Measurements from ENCODE around the gene SEH1L. TPM values are rescaled to one million over a fixed set of nuclear protein-coding genes. Genes with fewer than 3 reads are reported as not detected.
A peak's percentile ranks its signal among the peaks of the same experiment; 100 is the strongest.
"Not testable (repeated sequence)": the region's sequence is repeated elsewhere in the genome, so short reads cannot be mapped to it uniquely, and the experiment has no call there.

The SEH1L gene, protein sequence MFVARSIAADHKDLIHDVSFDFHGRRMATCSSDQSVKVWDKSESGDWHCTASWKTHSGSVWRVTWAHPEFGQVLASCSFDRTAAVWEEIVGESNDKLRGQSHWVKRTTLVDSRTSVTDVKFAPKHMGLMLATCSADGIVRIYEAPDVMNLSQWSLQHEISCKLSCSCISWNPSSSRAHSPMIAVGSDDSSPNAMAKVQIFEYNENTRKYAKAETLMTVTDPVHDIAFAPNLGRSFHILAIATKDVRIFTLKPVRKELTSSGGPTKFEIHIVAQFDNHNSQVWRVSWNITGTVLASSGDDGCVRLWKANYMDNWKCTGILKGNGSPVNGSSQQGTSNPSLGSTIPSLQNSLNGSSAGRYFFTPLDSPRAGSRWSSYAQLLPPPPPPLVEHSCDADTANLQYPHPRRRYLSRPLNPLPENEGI
- 10 to 100 TPM in 3 of 4 donors, 1 to 10 TPM in 1; 9.4 to 29.1 (median 18.2) TPM for total RNA-seq

DNA sequence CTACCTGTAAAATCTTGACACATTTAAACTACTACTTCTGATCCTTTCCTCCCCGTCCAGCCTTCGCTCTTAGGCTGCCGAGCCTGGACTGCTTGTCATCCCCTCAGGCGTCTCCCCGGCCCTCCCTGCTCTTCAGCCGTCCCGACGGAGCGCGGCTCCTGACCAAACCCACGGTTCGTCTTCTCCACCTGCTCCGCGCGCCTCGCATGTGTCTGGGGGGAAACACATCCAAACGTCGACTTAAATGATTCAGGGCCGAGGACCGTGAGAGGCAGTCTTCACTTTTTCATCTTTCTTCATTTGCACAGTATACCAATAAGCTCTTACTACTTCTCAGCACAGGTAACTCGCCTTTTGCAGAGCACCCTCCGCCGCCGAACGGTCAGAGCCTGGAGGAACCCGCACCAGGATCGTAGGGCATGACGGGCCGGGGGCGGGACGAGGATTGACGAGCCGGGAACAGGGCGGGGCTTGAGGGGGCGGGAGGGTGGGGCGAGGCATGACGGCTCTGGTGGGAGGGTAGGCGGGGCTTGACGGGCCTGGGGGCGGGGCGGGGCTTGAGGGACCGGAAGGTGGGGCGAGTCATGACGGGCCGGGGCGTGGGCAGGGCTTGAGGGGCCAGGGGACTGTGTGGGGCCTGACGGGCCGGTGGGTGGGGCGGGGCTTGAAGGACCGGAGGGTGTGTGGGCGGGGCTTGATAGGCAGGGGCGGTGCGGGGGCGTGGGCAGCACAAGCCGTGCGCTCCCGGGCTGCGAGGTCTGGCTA lies at the start of gene SEH1L:
Gene SEH1L, plus strand, starts transcription at position 727 of the 765 bp plus-strand sequence. CDS start 111 bp downstream, outside the sequence.
- peak; percentile 100 for DNase-seq
- peak within 1 kb of the TSS; percentile 94 to 98 (median 97) for H3K27ac ChIP-seq
- H3K9me3 ChIP-seq, result no peaks in the 10 kb centered on the region
- in situ Hi-C loops (cut with MboI; ENCODE audit: low pct_ligation_motif_present in 1 of 4, low pct_unique_long_range_greater_than_20kb in 1 of 4, low sequenced_read_pairs in 3 of 4) (loop anchor here (25.0 kb wide), 1 partner anchor 560 kb away; the partner anchor contains the start of gene AFG3L2 (in 4 of the 4)), intact Hi-C loops (cut with DNase I; ENCODE audit: low total_unique reads) (no loop called here)
- peaks cover 0 to 34% (median 13%) of the 10 kb centered on the region in 4 donors for H3K4me1 ChIP-seq
- TF ChIP-seq POLR2AphosphoS5 (IDR thresholded peaks at IDR 0.05), result peak; percentile 83 to 95 (median 86)
- TF ChIP-seq, protein P1, sequence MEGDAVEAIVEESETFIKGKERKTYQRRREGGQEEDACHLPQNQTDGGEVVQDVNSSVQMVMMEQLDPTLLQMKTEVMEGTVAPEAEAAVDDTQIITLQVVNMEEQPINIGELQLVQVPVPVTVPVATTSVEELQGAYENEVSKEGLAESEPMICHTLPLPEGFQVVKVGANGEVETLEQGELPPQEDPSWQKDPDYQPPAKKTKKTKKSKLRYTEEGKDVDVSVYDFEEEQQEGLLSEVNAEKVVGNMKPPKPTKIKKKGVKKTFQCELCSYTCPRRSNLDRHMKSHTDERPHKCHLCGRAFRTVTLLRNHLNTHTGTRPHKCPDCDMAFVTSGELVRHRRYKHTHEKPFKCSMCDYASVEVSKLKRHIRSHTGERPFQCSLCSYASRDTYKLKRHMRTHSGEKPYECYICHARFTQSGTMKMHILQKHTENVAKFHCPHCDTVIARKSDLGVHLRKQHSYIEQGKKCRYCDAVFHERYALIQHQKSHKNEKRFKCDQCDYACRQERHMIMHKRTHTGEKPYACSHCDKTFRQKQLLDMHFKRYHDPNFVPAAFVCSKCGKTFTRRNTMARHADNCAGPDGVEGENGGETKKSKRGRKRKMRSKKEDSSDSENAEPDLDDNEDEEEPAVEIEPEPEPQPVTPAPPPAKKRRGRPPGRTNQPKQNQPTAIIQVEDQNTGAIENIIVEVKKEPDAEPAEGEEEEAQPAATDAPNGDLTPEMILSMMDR (IDR thresholded peaks at IDR 0.05), result no peak
- peak; percentile 66 for TF ChIP-seq POLR2A (IDR thresholded peaks at IDR 0.05)
- H3K36me3 ChIP-seq, result no peaks in the 10 kb centered on the region
- H3K27me3 ChIP-seq, result no peaks in the 10 kb centered on the region
- 1 to 2% methylated on average over 21 to 35 of the region's 58 CpGs for WGBS, 2 donors (ENCODE audit: low coverage in 1 of 2)
- peak within 1 kb of the TSS; percentile 29 to 80 (median 52) for H3K4me3 ChIP-seq

DNA sequence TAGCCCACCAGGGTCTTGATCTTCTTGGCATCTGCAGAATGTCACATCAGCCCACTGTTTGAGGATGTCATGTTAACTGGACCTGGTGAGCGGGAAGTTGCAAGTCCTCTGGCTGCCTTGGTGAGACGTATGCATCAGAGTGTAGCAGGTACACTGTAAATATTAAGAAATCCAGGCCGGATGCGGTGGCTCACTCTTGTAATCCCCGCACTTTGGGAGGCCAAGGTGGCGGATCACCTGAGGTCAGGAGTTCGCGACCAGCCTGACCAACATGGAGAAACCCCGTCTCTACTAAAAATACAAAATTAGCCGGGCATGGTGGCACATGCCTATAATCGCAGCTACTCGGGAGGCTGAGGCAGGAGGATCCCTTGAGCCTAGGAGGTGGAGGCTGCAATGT lies 46.6 kb upstream of the SEH1L start:
- intact Hi-C loops (cut with DNase I; ENCODE audit: low total_unique reads); H3K4me1 ChIP-seq; in situ Hi-C loops (cut with MboI; ENCODE audit: low pct_ligation_motif_present in 1 of 4, low pct_unique_long_range_greater_than_20kb in 1 of 4, low sequenced_read_pairs in 3 of 4); H3K4me3 ChIP-seq; H3K27ac ChIP-seq; H3K9me3 ChIP-seq; DNase-seq; H3K36me3 ChIP-seq: not testable (repeated sequence)
- H3K27me3 ChIP-seq, result peaks cover 13% of the 10 kb centered on the region
- whole genome bisulfite sequencing, 2 donors (ENCODE audit: low coverage in 1 of 2), result 90 to 100% methylated on average over 3 to 12 of the region's 12 CpGs

DNA sequence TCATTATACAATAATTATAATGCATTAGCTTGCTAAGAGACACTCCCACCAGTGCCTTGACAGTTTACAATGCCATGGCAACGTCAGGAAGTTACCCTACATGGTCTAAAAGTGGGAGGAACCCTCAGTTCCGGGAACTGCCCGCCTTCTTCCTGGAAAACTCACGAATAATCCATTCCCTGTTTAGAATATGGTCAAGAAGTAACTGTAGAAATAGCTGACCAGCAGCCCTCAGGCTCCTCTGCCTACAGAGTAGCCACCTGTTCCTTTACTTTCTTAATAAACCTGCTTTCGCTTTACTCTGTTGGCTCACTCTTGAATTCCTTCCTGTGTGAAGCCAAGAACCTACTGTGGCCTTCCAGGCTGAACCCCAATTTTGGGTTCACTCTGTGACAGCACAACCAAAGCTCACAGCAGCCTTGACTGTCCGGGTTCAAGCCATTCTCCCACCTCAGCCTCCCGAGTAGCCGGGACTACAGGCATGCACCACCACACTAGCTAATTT lies 43.7 kb upstream of the SEH1L start:
- in situ Hi-C loops (cut with MboI; ENCODE audit: low pct_ligation_motif_present in 1 of 4, low pct_unique_long_range_greater_than_20kb in 1 of 4, low sequenced_read_pairs in 3 of 4), result no loop called here
- Histone ChIP-seq H3K4me3 (no peak overlapping the region), H3K27ac (no peak overlapping the region), H3K9me3 (no peaks in the 10 kb centered on the region), H3K27me3 (peaks cover 2% of the 10 kb centered on the region), H3K36me3 (no peaks in the 10 kb centered on the region), H3K4me1 (peaks cover 0 to 2% (median 0%) of the 10 kb centered on the region in 4 donors)
- WGBS, 2 donors (ENCODE audit: low coverage in 1 of 2), result 43 to 67% methylated on average over 4 to 8 of the region's 8 CpGs
- intact Hi-C loops (cut with DNase I; ENCODE audit: low total_unique reads), result no loop called here
- TF ChIP-seq EP300 (IDR thresholded peaks at IDR 0.05; ENCODE audit: low read depth), result no peak
- no peak for DNase-seq

DNA sequence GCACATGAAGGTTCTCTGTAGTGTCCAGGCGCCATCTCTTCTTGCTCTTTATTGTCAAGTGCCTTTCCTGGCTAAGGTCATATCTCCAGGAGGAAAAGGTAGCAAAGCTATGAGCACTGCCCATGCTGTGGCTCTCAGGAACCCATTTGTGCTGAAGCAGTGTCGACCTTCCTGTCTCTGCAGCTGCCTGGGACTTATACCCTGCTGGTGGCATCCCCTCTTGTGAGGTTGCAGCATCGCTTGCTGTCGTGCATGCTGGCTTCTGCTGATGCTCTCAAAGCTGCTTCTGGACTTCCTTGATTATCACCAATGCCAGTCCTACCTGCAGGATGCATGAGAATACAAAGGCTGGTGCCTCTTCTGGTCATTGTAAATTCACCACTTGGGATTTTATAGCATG lies 41.7 kb upstream of the SEH1L start:
- no peak for DNase-seq
- intact Hi-C loops (cut with DNase I; ENCODE audit: low total_unique reads) (no loop called here), in situ Hi-C loops (cut with MboI; ENCODE audit: low pct_ligation_motif_present in 1 of 4, low pct_unique_long_range_greater_than_20kb in 1 of 4, low sequenced_read_pairs in 3 of 4) (no loop called here)
- Histone ChIP-seq H3K27me3 (peaks cover 16% of the 10 kb centered on the region), H3K36me3 (no peaks in the 10 kb centered on the region), H3K4me3 (no peak overlapping the region), H3K4me1 (peaks cover 0 to 9% (median 3%) of the 10 kb centered on the region in 4 donors), H3K9me3 (no peaks in the 10 kb centered on the region), H3K27ac (no peak overlapping the region)
- TF ChIP-seq EP300 (IDR thresholded peaks at IDR 0.05; ENCODE audit: low read depth) (no peak), POLR2A (IDR thresholded peaks at IDR 0.05) (no peak)
- 90 to 91% methylated on average over 1 to 4 of the region's 4 CpGs for WGBS, 2 donors (ENCODE audit: low coverage in 1 of 2)

DNA sequence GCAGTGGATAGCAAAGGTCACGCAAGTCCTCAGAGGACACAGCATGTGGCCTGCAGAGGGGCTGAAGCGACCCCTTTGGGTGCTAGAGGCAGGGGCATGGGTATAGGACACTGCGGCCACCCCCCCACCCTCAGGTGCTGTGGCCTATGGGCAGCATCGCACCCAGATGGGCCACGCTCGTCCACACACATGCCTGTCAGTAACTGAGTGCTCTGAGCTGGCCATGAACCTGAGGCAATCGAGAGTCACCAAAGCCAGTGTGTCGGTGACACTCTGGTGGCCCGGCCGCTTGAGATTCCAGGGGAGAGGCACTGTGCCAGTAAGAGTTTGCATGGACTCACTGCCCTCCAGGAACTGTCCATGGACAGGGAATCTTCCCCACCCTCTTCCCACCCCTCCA lies 41.0 kb upstream of the SEH1L start:
- Histone ChIP-seq H3K27me3 (peaks cover 23% of the 10 kb centered on the region), H3K9me3 (no peaks in the 10 kb centered on the region), H3K27ac (no peak overlapping the region), H3K36me3 (no peaks in the 10 kb centered on the region), H3K4me1 (peaks cover 0 to 14% (median 8%) of the 10 kb centered on the region in 4 donors), H3K4me3 (no peak overlapping the region)
- in situ Hi-C loops (cut with MboI; ENCODE audit: low pct_ligation_motif_present in 1 of 4, low pct_unique_long_range_greater_than_20kb in 1 of 4, low sequenced_read_pairs in 3 of 4) (no loop called here), intact Hi-C loops (cut with DNase I; ENCODE audit: low total_unique reads) (no loop called here)
- WGBS, 2 donors (ENCODE audit: low coverage in 1 of 2), result 83% methylated on average over 10 of the region's 10 CpGs; no CpG with 5 or more reads in 1 of the 2 donors
- no peak for DNase-seq
- TF ChIP-seq EP300 (IDR thresholded peaks at IDR 0.05; ENCODE audit: low read depth) (no peak), POLR2A (IDR thresholded peaks at IDR 0.05) (no peak), POLR2AphosphoS5 (IDR thresholded peaks at IDR 0.05) (no peak)
- TF ChIP-seq, protein P1 (IDR thresholded peaks at IDR 0.05), result no peak

Data from transverse colon (tissue), 4 donors.